Ectodermal cell (in vitro differentiated cells): ENCODE measurements around the gene PRKCZ.

Source experiments
- H3K27ac ChIP-seq: 2 replicates; pipeline ENCODE4 v1.7.0; 2013; ENCODE audit warnings: mild to moderate bottlenecking, low read depth, low read length; ENCODE audit not compliant: insufficient read depth, poor library complexity, severe bottlenecking
- H3K27me3 ChIP-seq: 2 replicates; pipeline ENCODE4 v1.7.0; 2013; ENCODE audit warnings: mild to moderate bottlenecking, low read length; ENCODE audit not compliant: insufficient read depth, control insufficient read depth, poor library complexity, severe bottlenecking
- H3K36me3 ChIP-seq: one replicate; pipeline ENCODE4 v1.7.0; 2013; ENCODE audit warnings: low read length; ENCODE audit not compliant: control insufficient read depth, insufficient read depth
- H3K4me1 ChIP-seq: one replicate; pipeline ENCODE4 v1.7.0; 2013; ENCODE audit warnings: low read length; ENCODE audit not compliant: control insufficient read depth, insufficient read depth
- H3K4me3 ChIP-seq: 2 replicates; pipeline ENCODE4 v1.7.0; 2013; ENCODE audit warnings: low read depth, low read length, control low read depth; ENCODE audit not compliant: insufficient read depth
- H3K9me3 ChIP-seq: 2 replicates; pipeline ENCODE4 v1.7.0; 2013; ENCODE audit warnings: mild to moderate bottlenecking, low read length, moderate library complexity; ENCODE audit not compliant: control insufficient read depth
- WGBS, 2 experiments: methylation state at CpG; one replicate each; pipeline ENCODE4 v1.1.7; 2013; ENCODE audit warnings: missing lambda C conversion rate in 2 of 2; 5-methylcytosine and 5-hydroxymethylcytosine counted together

Gene PRKCZ

DNA sequence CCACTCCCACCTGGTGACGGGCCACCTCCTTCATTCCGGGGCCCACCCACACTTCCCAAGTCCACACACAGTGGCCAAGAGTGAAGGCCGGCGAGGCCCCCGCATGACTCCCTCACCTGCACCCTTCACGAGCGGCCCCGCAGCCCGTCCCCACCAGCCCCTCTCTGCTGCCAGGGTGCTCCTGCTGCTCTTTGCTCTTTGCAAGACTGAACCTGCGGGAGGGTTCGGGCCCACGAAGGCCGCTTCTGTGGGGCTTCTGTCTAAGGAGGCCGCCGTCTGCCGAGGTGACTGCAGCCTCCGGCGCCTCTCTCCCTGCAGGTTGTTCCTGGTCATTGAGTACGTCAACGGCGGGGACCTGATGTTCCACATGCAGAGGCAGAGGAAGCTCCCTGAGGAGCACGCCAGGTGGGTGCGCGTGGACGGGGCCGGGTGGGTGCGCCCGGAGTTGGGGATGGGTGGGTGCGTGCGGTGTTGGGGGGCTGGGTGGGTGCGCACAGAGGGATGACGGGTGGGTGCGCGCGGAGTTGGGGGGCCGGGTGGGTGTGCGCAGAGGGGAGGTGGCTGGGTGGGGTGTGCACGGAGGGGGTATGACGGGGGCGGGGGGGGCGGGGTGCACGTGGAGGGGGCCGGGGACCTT, 119.1 kb downstream of the PRKCZ start:
- Histone ChIP-seq H3K36me3 (no peaks in the 10 kb centered on the region), H3K4me1 (no peaks in the 10 kb centered on the region), H3K4me3 (no peak overlapping the region), H3K27me3 (no peaks in the 10 kb centered on the region), H3K9me3 (no peaks in the 10 kb centered on the region), H3K27ac (no peak overlapping the region)
- 96 to 97% methylated on average over 35 to 40 of the region's 43 CpGs for WGBS, 2 experiments

DNA sequence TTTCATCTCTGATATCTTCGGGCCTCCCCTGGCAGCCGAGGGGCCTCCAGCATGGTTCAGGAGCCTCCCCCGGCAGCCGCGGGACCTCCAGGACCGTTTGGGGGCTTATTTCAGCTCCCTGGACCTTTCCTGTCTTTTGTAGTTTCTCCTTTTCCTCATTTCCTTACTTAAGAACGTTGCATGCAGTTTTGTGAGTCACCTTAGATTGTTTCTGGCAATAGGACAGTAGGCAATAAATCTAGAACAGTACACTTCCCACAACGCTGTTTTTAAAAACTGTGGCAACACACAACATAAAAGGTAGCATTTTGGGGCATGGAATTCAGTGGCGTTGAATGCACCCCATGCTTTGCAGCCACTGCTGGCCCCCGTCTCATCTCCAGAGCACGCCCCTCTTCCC, 120.0 kb downstream of the PRKCZ start:
- Histone ChIP-seq H3K4me3 (no peak overlapping the region), H3K9me3 (no peaks in the 10 kb centered on the region), H3K27ac (no peak overlapping the region), H3K4me1 (no peaks in the 10 kb centered on the region), H3K36me3 (no peaks in the 10 kb centered on the region), H3K27me3 (no peaks in the 10 kb centered on the region)
- 94 to 96% methylated on average over 11 of the region's 11 CpGs for WGBS, 2 experiments

DNA sequence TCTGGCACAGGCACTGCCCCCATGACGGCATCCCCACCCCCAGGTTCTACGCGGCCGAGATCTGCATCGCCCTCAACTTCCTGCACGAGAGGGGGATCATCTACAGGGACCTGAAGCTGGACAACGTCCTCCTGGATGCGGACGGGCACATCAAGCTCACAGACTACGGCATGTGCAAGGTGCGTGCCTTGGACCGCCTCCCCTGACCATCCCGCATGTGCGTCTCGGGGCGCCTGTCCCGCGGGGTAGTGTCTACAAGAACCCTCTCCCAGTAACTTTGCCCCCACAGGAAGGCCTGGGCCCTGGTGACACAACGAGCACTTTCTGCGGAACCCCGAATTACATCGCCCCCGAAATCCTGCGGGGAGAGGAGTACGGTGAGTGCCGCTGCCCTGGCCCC, 121.8 kb downstream of the PRKCZ start:
- Histone ChIP-seq H3K4me1 (no peaks in the 10 kb centered on the region), H3K36me3 (peaks cover 3% of the 10 kb centered on the region), H3K27ac (no peak overlapping the region), H3K27me3 (no peaks in the 10 kb centered on the region), H3K4me3 (no peak overlapping the region), H3K9me3 (no peaks in the 10 kb centered on the region)
- whole genome bisulfite sequencing, 2 experiments, result 95 to 97% methylated on average over 26 of the region's 26 CpGs

DNA sequence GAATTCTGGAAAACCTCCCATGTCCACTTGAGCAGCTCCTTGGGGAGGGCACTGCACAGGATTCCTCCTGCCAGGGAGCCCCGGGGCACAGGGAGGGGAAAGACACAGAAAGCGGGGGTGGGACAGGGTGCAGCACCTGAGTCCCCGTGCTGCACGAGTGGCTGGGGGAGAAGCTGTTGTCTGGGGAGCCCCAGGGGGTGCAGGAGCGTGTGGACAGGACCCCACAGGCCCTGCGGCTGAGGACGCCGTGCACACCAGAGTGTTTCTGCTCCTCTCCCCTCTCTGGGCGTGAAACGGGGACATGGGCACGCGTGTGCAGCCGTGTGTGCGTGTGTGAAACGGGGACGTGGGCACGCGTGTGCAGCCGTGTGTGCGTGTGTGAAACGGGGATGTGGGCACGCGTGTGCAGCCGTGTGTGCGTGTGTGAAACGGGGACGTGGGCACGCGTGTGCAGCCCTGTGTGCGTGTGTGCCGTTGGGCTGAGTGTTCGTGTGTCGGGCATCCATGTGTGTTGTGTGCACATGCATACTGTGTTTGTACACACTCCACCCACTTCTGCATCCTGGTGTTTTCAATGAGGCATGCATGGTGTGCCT, 122.4 kb downstream of the PRKCZ start:
- no peaks in the 10 kb centered on the region for H3K27me3 ChIP-seq
- H3K36me3 ChIP-seq, result peaks cover 3% of the 10 kb centered on the region
- no peaks in the 10 kb centered on the region for H3K4me1 ChIP-seq
- H3K9me3 ChIP-seq, result no peaks in the 10 kb centered on the region
- whole genome bisulfite sequencing, 2 experiments, result 95 to 96% methylated on average over 33 of the region's 33 CpGs
- H3K4me3 ChIP-seq, result no peak overlapping the region
- no peak overlapping the region for H3K27ac ChIP-seq

DNA sequence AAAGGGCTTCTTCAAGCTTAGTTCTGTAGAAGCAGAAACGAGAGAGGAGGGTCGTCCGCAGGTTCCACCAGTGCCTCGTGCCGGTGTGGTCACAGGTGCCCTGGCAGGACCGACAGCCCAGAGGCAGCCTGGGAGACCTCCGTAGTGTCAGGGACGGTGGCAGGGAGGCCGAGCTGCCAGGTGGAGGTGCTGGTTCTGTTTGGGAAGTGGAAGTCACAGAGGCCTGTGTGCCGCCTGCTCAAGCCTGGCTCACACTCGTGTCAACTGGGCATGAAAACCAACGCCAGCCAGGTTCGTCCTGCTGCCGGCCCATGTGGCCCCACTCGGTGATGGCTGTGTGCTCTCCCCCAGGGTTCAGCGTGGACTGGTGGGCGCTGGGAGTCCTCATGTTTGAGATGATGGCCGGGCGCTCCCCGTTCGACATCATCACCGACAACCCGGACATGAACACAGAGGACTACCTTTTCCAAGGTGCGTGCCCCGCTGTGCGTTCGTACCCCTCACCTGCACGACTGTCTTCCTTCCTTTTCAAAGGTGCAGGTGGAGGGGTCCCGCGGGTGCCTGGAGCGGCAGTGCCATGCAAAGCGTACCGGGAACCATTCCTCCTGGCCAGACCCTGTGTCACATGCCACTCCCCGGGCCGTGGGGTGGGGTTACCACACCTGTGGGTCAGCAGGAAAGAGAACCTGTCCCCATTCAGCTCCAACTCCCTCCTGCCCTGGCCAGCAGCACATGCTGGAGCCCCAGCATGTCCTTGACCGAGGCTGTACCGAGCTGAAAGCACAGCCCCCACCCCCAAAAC, 123.5 kb downstream of the PRKCZ start:
- WGBS, 2 experiments, result 89 to 90% methylated on average over 37 of the region's 37 CpGs
- Histone ChIP-seq H3K36me3 (peaks cover 3% of the 10 kb centered on the region), H3K4me1 (no peaks in the 10 kb centered on the region), H3K27me3 (no peaks in the 10 kb centered on the region), H3K9me3 (no peaks in the 10 kb centered on the region), H3K4me3 (no peak overlapping the region), H3K27ac (no peak overlapping the region)

DNA sequence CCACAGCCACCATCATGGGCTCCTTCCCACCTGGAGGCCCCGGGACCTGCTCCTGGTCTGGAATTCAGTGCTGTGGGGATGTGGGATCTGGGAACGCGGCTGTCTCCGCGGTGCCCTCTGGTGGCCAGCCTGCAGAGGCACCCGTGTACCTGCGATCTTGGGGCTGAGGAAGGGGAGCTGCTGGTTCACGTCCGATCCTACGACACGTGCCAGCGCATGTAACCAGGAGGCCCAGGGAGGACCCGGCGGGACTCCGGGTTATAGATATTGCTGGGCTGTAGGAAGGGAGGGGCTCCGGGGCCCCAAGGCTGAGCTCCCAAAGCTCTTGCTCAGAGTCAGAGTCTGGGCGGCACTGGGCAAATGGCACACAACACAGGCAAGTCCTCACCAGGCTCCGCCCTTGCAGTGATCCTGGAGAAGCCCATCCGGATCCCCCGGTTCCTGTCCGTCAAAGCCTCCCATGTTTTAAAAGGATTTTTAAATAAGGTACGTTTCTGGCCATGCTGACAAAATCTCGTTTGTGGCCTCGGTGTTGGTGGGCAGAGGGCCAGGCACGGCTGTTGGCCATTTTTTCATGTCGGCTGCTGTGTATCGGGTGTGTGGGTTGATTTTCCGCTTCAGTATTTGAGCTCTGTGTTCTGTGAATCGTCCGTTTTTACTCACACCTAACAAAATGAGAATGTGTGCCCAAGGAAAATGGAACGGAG, 124.3 kb downstream of the PRKCZ start:
- H3K4me1 ChIP-seq, result no peaks in the 10 kb centered on the region
- no peak overlapping the region for H3K4me3 ChIP-seq
- H3K27ac ChIP-seq, result no peak overlapping the region
- no peaks in the 10 kb centered on the region for H3K9me3 ChIP-seq
- peaks cover 3% of the 10 kb centered on the region for H3K36me3 ChIP-seq
- 57 to 61% methylated on average over 31 of the region's 31 CpGs for WGBS, 2 experiments
- no peaks in the 10 kb centered on the region for H3K27me3 ChIP-seq

DNA sequence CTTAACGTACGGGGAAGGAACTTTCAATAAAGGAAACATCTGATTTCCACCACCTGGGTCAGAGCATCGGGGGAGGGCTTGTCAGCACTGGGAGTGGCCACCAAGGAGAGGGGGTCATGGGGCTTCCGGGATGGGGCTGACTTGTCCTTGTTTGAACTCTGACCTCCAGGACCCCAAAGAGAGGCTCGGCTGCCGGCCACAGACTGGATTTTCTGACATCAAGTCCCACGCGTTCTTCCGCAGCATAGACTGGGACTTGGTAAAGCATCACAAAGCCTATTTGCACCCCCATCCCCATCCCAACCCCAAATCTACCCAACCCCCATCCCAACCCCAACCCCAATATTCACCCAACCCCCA, 124.8 kb downstream of the PRKCZ start:
- no peaks in the 10 kb centered on the region for H3K4me1 ChIP-seq
- H3K27ac ChIP-seq, result no peak overlapping the region
- H3K9me3 ChIP-seq, result no peaks in the 10 kb centered on the region
- no peaks in the 10 kb centered on the region for H3K27me3 ChIP-seq
- peaks cover 3% of the 10 kb centered on the region for H3K36me3 ChIP-seq
- no peak overlapping the region for H3K4me3 ChIP-seq
- WGBS, 2 experiments, result 95 to 96% methylated on average over 9 of the region's 9 CpGs

DNA sequence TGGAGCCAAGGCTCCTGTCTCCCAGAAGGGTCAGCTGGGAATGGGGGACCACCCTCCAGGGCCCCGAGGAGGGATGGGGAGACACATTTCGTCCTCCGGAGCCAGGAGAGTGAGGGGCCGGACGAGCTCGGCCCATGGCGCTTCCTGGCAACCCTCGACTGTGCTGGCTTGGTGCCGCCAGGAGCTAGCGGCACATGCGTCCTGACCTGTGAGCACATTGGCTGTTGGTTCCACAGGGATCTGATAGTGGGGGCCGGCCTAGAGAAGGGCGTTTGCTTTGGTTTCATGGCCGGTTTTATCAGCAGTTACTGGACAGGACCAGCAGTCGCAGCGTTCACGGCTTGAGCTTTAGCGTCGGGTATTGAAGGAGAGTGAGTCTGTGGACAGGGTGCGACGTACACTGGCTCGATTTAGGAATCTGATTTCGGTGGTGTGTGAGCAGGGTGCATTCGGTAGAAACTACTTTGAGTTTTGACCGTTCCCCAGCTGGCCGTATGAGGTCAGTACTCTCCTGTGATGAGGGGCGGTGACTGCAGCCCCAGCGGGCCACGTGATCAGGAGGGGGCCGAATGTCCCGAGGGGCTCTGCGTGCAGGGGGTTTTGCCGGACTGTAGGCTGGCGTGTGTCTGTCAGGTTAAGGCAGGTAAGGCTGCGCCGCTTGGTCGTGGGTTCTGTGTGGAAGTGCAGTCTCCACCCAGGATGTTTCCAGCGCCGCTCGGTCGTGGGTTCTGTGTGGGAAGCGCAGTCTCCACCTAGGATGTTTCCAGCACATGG, 125.7 kb downstream of the PRKCZ start:
- WGBS, 2 experiments, result 95% methylated on average over 42 of the region's 42 CpGs
- Histone ChIP-seq H3K4me1 (no peaks in the 10 kb centered on the region), H3K27me3 (no peaks in the 10 kb centered on the region), H3K4me3 (no peak overlapping the region), H3K36me3 (peaks cover 3% of the 10 kb centered on the region), H3K9me3 (no peaks in the 10 kb centered on the region), H3K27ac (no peak overlapping the region)

DNA sequence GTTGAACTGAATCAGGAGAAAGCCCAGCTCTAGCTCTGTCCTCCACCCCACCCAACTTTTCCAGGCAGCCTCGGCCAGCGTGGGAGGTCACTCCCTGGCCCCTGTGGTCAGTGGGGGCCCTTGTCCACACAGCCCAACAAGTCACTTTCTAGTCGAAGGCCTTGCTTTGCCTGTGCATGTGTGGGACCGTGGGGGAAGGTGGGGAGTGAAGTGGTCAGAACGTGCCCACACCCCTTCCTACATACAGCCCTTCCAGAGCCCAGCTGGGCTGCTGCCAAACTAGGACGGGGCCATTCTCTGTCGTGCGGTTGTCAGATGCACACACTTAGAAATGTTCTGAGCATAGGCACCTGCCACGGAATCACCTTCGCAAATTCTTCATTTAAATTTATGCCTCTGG, 126.4 kb downstream of the PRKCZ start:
- peaks cover 3% of the 10 kb centered on the region for H3K36me3 ChIP-seq
- no peak overlapping the region for H3K27ac ChIP-seq
- no peaks in the 10 kb centered on the region for H3K27me3 ChIP-seq
- no peaks in the 10 kb centered on the region for H3K9me3 ChIP-seq
- WGBS, 2 experiments, result 95 to 98% methylated on average over 10 of the region's 10 CpGs
- H3K4me3 ChIP-seq, result no peak overlapping the region
- H3K4me1 ChIP-seq, result no peaks in the 10 kb centered on the region
